ENCODE measurements around the gene SERPINB10.

The SERPINB10 gene

DNA sequence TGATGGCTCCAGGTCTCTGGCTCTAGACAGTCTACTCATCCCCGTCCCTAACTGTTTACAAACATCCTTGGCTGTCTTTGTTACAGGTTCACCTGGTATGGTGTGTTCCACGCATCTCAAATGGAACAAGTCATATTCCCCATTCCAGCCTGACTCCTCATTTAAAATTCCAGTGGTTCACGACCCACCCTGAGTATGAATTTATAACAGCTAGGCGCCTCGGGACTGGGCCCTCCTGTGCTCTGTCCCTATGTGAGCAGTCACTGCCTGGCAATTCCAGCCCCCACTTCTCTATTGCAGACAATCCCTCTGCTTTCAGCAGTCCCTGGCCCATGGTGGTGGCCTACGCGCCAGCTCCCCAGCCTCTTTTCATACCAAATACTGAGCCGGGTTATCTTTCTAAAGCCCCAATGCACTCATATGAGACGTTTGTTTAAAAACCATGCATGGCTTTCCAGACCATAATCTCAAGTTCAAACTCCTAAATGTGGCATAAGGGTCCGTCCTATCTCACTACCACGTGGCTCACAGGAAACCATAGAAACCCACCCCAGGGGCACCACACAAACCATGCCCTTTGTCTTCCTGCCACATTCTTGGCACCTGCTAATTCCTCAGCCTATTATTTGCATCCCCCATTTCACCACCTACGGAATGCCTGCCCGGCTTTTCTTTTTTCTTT lies 63.7 kb downstream of the SERPINB10 start:
- H3K4me3 ChIP-seq (ENCODE audit: low read depth, low read length): no peak overlapping the region
- no peak for TF ChIP-seq MYC (IDR thresholded peaks at IDR 0.05; ENCODE audit: low read depth, low read length)
- TF ChIP-seq, protein P1, sequence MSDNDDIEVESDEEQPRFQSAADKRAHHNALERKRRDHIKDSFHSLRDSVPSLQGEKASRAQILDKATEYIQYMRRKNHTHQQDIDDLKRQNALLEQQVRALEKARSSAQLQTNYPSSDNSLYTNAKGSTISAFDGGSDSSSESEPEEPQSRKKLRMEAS (IDR thresholded peaks at IDR 0.05; ENCODE audit: low read depth, low read length): no peak
- TF ChIP-seq, protein P2, sequence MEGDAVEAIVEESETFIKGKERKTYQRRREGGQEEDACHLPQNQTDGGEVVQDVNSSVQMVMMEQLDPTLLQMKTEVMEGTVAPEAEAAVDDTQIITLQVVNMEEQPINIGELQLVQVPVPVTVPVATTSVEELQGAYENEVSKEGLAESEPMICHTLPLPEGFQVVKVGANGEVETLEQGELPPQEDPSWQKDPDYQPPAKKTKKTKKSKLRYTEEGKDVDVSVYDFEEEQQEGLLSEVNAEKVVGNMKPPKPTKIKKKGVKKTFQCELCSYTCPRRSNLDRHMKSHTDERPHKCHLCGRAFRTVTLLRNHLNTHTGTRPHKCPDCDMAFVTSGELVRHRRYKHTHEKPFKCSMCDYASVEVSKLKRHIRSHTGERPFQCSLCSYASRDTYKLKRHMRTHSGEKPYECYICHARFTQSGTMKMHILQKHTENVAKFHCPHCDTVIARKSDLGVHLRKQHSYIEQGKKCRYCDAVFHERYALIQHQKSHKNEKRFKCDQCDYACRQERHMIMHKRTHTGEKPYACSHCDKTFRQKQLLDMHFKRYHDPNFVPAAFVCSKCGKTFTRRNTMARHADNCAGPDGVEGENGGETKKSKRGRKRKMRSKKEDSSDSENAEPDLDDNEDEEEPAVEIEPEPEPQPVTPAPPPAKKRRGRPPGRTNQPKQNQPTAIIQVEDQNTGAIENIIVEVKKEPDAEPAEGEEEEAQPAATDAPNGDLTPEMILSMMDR (IDR thresholded peaks at IDR 0.05; ENCODE audit: low read depth, low read length): no peak
- no peak for TF ChIP-seq POLR2A (IDR thresholded peaks at IDR 0.05; ENCODE audit: extremely low read depth, insufficient read length)
- DNase-seq (ENCODE audit: low read depth): no peak

DNA sequence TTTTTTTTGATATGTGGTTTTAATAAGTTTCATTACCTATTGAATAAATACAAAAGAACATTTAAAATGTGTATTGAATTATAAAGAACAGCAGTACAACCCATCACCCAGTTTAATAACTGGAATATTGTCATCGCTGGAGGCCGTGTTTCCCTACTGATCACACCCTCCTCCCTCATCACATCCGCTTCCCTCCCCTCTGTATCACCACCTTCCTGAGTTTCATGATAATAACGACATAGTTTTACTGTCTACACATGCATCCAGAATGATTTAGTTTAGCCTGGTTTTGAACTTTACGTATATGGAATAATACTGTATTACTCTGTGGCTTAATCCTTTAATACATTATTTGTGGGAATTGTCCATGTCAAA lies 64.2 kb downstream of the SERPINB10 start:
- no peak for TF ChIP-seq MYC (IDR thresholded peaks at IDR 0.05; ENCODE audit: low read depth, low read length)
- TF ChIP-seq, protein P1 (IDR thresholded peaks at IDR 0.05; ENCODE audit: low read depth, low read length): no peak
- TF ChIP-seq POLR2A (IDR thresholded peaks at IDR 0.05; ENCODE audit: extremely low read depth, insufficient read length): no peak
- no peak overlapping the region for H3K4me3 ChIP-seq (ENCODE audit: low read depth, low read length)
- no peak for DNase-seq (ENCODE audit: low read depth)

- TF ChIP-seq MYC (IDR thresholded peaks at IDR 0.05; ENCODE audit: low read depth, low read length): no peak
- TF ChIP-seq, protein P2 (IDR thresholded peaks at IDR 0.05; ENCODE audit: low read depth, low read length): peak; percentile 26
- peak; percentile 47 for DNase-seq (ENCODE audit: low read depth)
- H3K4me3 ChIP-seq (ENCODE audit: low read depth, low read length): no peak overlapping the region
Measured at GRCh38 chr18:63974991-63975390, 67.2 kb downstream of the SERPINB10 start.

DNA sequence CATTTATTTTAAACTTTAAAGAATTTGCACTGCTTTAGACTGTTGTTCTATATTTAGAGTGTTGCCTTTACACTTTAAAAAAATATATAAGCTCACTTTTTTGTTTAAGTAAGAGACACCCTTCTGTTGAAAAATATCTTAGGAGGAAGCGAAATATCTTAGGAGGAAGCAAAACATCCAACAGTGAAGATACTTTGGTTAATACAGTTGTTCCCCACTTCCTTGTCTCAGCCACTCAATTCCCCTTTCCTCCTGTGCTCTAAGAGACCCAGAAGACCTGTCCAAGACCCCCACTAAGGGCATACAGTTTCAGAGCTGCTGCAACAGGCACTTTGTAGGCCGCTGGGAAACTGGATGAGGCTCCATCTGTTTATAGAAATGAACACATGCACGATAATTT lies 67.9 kb downstream of the SERPINB10 start:
- DNase-seq (ENCODE audit: low read depth): peak; percentile 28
- no peak overlapping the region for H3K4me3 ChIP-seq (ENCODE audit: low read depth, low read length)
- TF ChIP-seq, protein P1 (IDR thresholded peaks at IDR 0.05; ENCODE audit: low read depth, low read length): no peak
- TF ChIP-seq, protein P2 (IDR thresholded peaks at IDR 0.05; ENCODE audit: low read depth, low read length): no peak
- TF ChIP-seq POLR2A (IDR thresholded peaks at IDR 0.05; ENCODE audit: extremely low read depth, insufficient read length) (no peak), MYC (IDR thresholded peaks at IDR 0.05; ENCODE audit: low read depth, low read length) (no peak)

DNA sequence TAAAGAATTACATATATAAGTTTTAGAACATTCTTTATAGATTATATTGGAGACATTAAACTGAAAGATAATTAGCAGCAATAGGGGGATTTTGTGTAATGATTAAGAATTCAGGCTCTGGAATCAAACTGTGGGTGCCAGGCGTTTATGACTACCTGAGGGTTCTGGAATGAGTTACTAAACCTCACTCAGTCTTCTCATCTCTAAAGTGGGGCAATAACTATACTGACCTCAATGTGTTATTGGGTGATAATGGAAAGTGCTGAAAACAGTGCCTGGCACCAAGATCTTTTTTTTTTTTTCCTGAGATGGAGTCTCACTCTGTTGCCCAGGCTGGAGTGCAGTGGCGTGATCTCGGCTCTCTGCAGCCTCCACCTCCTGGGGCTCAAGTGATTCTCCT lies 69.3 kb downstream of the SERPINB10 start:
- no peak overlapping the region for H3K4me3 ChIP-seq (ENCODE audit: low read depth, low read length)
- TF ChIP-seq, protein P2 (IDR thresholded peaks at IDR 0.05; ENCODE audit: low read depth, low read length): no peak
- TF ChIP-seq MYC (IDR thresholded peaks at IDR 0.05; ENCODE audit: low read depth, low read length): no peak
- no peak for TF ChIP-seq POLR2A (IDR thresholded peaks at IDR 0.05; ENCODE audit: extremely low read depth, insufficient read length)
- TF ChIP-seq, protein P1 (IDR thresholded peaks at IDR 0.05; ENCODE audit: low read depth, low read length): no peak
- no peak for DNase-seq (ENCODE audit: low read depth)

DNA sequence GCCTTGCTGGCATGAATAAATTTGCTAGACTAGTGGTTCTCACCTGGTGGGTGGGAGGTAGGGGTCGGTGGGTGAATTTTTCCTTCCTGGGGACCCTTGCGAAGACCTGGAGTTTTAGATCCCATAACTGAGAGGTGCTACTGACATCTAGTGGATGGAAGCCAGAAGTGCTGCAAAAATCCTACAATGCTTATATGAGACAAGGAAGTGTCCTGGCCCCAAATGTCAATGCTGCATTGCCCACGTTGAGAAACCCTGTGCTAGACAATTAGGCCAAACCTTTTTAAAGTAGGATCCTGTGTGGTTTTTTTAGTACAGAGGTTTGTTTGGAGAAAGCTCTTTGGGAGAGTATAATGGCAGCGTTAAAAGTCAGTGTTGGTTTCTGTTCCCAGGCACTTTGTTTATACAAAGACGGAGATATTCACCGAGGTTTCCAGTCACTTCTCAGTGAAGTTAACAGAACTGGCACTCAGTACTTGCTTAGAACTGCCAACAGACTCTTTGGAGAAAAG lies 71.7 kb downstream of the SERPINB10 start:
- TF ChIP-seq, protein P2 (IDR thresholded peaks at IDR 0.05; ENCODE audit: low read depth, low read length): peak; percentile 83
- no peak for TF ChIP-seq POLR2A (IDR thresholded peaks at IDR 0.05; ENCODE audit: extremely low read depth, insufficient read length)
- H3K4me3 ChIP-seq (ENCODE audit: low read depth, low read length): no peak overlapping the region
- DNase-seq (ENCODE audit: low read depth): peak; percentile 75

Measured in NB4 (cell line).